CD14-positive monocyte (primary cell): ENCODE results near the gene RHOT2. TPM values are rescaled to one million over a fixed set of nuclear protein-coding genes. Genes with fewer than 3 reads are reported as not detected.
A peak's percentile ranks its signal among the peaks of the same experiment; 100 is the strongest.

Source experiments
- DNase-seq, 3 donors: peaks; one replicate each; pipeline ENCODE4 v3.0.0-alpha.2; 2011 to 2022
- H2AFZ ChIP-seq: 2 replicates; pipeline ENCODE4 v1.6.0; 2012; ENCODE audit warnings: mild to moderate bottlenecking, low read depth, low read length, inconsistent platforms; ENCODE audit not compliant: insufficient read depth, poor library complexity, severe bottlenecking
- H3K27ac ChIP-seq, 2 donors: 1 replicate in 1 of 2; 2 replicates in 1 of 2; pipeline ENCODE4 v1.5.1; 2012 to 2013; ENCODE audit warnings: low read length in 2 of 2, control low read depth in 1 of 2, inconsistent platforms in 1 of 2, low read depth in 1 of 2, mild to moderate bottlenecking in 1 of 2
- H3K27me3 ChIP-seq, 2 donors: one replicate each; pipeline versions ENCODE4 v1.6.0 to v1.6.1; 2011 to 2013; ENCODE audit warnings: low read length in 2 of 2; ENCODE audit not compliant: control insufficient read depth in 2 of 2, insufficient read depth in 2 of 2
- H3K36me3 ChIP-seq, 2 donors: replicated peaks in 1 of 2; 1 replicate in 1 of 2; 2 replicates in 1 of 2; pipeline versions ENCODE4 v1.5.1 to v1.6.1; 2012 to 2013; ENCODE audit warnings: low read length in 2 of 2, control low read depth in 1 of 2, inconsistent platforms in 1 of 2, mild to moderate bottlenecking in 1 of 2; ENCODE audit not compliant: insufficient read depth in 2 of 2, control insufficient read depth in 1 of 2
- H3K4me1 ChIP-seq, 2 donors: 1 replicate in 1 of 2; 2 replicates in 1 of 2; pipeline versions ENCODE4 v1.5.1 to v1.6.1; 2012 to 2013; ENCODE audit warnings: low read length in 2 of 2, control low read depth in 1 of 2, inconsistent platforms in 1 of 2, mild to moderate bottlenecking in 1 of 2, moderate library complexity in 1 of 2; ENCODE audit not compliant: insufficient read depth in 2 of 2, control insufficient read depth in 1 of 2
- H3K4me2 ChIP-seq: replicated peaks from 2 replicates; pipeline ENCODE3; 2012; ENCODE audit warnings: low read length, moderate library complexity, mild to moderate bottlenecking; ENCODE audit not compliant: poor library complexity, severe bottlenecking; ENCODE audit errors: extremely low read depth
- H3K4me3 ChIP-seq, 3 experiments: fragments of 200-600 bp in 1 of 3; sonication (generic) in 1 of 3; replicated peaks in 1 of 3; 1 replicate in 2 of 3; 2 replicates in 1 of 3; pipeline ENCODE4 v1.5.1; 2011 to 2013; ENCODE audit warnings: low read length in 3 of 3, mild to moderate bottlenecking in 3 of 3, control low read depth in 2 of 3, low read depth in 2 of 3, inconsistent platforms in 1 of 3, moderate library complexity in 1 of 3
- H3K79me2 ChIP-seq: 2 replicates; pipeline ENCODE4 v1.6.0; 2012; ENCODE audit warnings: mild to moderate bottlenecking, control low read depth, inconsistent platforms, low read length, moderate library complexity; ENCODE audit not compliant: insufficient read depth
- H3K9ac ChIP-seq: 2 replicates; pipeline ENCODE4 v1.6.0; 2017; ENCODE audit warnings: low read length, mild to moderate bottlenecking; ENCODE audit not compliant: insufficient read depth, poor library complexity, severe bottlenecking
- H3K9me3 ChIP-seq, 2 donors: replicated peaks in 1 of 2; 1 replicate in 1 of 2; 2 replicates in 1 of 2; pipeline versions ENCODE4 v1.5.1 to v1.6.1; 2012 to 2013; ENCODE audit warnings: low read length in 2 of 2, control low read depth in 1 of 2; ENCODE audit not compliant: control insufficient read depth in 1 of 2, insufficient read depth in 1 of 2
- H4K20me1 ChIP-seq: 2 replicates; pipeline ENCODE4 v1.6.0; 2012; ENCODE audit warnings: mild to moderate bottlenecking, low read length, control low read depth, moderate library complexity; ENCODE audit not compliant: insufficient read depth
- H3K27ac Mint-ChIP-seq, 7 donors: one replicate each; pipeline ENCODE4 v1.8.0; 2020; ENCODE audit warnings: mild to moderate bottlenecking in 7 of 7, mixed read lengths in 7 of 7, moderate library complexity in 6 of 7, inconsistent platforms in 2 of 7
- H3K27me3 Mint-ChIP-seq, 3 donors: one replicate each; pipeline ENCODE4 v1.8.0; 2021 to 2022; ENCODE audit warnings: low read depth in 3 of 3, mild to moderate bottlenecking in 3 of 3, mixed read lengths in 3 of 3, moderate library complexity in 3 of 3, inconsistent platforms in 1 of 3
- H3K36me3 Mint-ChIP-seq, 2 donors: one replicate each; pipeline ENCODE4 v1.8.0; 2020; ENCODE audit warnings: mixed read lengths in 2 of 2, inconsistent platforms in 1 of 2, mild to moderate bottlenecking in 1 of 2
- H3K4me1 Mint-ChIP-seq: one replicate; pipeline ENCODE4 v1.8.0; 2020; ENCODE audit warnings: mild to moderate bottlenecking, mixed read lengths
- H3K4me3 Mint-ChIP-seq, 2 donors: one replicate each; pipeline ENCODE4 v1.8.0; 2020; ENCODE audit warnings: mild to moderate bottlenecking in 2 of 2, mixed read lengths in 2 of 2, moderate library complexity in 1 of 2
- H3K9me3 Mint-ChIP-seq, 7 donors: one replicate each; pipeline ENCODE4 v1.8.0; 2020 to 2022; ENCODE audit warnings: mixed read lengths in 7 of 7, mild to moderate bottlenecking in 6 of 7, moderate library complexity in 6 of 7, inconsistent platforms in 2 of 7
- WGBS: methylation state at CpG from one replicate; pipeline ENCODE4 v1.1.5; 2013; ENCODE audit warnings: missing lambda C conversion rate; ENCODE audit not compliant: insufficient coverage; 5-methylcytosine and 5-hydroxymethylcytosine counted together
- intact Hi-C, 2 donors: fragments of 100-400 bp; cut with micrococcal nuclease; formaldehyde crosslinking; loops; one replicate each; pipeline versions ENCODE4 v1.15.0 to v1.15.1; 2023
- polyA plus RNA-seq, 3 donors: library from polyadenylated mRNA; depleted of rRNA in 1 of 3; unstranded in 2 of 3; stranded (reverse) in 1 of 3; fragments of 300-500 nt in 2 of 3; fragments of >200 nt in 1 of 3; fragmentation: Illumina TruSeq in 2 of 3; gene quantifications; 1 replicate in 2 of 3; 2 replicates in 1 of 3; pipeline ENCODE4 v1.2.3, GENCODE V29; 2012 to 2021
- TF ChIP-seq, protein P1 (sequence below): fragments of 200-600 bp; IDR thresholded peaks from one replicate; pipeline ENCODE4 v1.8.0; 2022; ENCODE audit warnings: antibody characterized with exemption, mild to moderate bottlenecking

RHOT2 gene
- polyA plus RNA-seq, 3 donors: 25.4 to 276 (median 26.3) TPM

DNA sequence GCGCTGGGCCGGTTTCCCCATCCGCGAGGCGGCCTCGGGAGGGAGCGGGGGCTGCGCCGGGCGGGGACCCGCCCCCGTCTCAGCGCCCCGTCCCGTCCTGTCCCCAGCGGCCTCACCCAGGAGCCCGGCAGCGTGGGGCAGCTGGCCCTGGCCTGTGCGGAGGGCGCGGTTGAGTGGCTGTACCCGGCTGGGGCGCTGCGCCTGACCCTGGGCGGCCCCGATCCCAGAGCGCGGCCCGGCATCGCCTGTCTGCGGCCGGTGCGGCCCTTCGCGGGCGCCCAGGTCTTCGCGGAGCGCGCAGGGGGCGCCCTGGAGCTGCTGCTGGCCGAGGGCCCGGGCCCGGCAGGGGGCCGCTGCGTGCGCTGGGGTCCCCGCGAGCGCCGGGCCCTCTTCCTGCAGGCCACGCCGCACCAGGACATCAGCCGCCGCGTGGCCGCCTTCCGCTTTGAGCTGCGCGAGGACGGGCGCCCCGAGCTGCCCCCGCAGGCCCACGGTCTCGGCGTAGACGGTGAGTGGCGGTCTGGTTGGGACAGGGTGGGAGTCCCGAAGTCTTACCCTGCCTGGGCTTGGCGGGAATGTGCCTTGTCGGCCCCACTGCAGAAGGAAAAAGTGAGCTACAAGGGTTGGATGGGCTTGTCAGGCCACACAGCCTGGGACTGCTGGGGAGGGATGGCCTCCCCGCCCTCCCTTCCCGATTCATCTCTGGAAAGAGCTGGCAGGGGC lies 47.7 kb downstream of the RHOT2 start:
- H3K4me1 ChIP-seq: peaks cover 22 to 32% of the 10 kb centered on the region in 2 donors

DNA sequence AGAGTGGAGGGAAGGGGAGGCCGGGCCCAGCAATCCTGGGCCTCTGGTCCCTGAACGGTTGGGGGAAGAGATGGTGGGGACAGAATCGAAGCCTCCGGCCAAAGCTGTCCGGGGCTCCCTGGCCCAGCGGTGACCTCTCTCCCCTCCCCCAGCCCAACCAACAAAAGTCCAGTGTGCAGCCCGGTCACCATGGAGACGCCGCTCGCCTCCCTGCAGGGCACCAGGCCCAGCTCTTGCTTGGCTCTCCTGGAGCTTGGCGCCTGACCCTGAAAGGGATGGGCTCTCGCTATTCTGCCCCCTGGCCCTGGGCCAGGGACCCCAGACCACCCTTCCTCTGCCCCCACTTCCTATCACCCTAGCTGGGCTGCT lies 48.3 kb downstream of the RHOT2 start:
- no peaks in the 10 kb centered on the region for H3K79me2 ChIP-seq
- Mint-ChIP-seq H3K27ac (no peak overlapping the region), H3K36me3 (peaks cover 0 to 3% of the 10 kb centered on the region in 2 donors), H3K27me3 (peaks cover 47 to 74% (median 56%) of the 10 kb centered on the region in 3 donors), H3K9me3 (peaks cover 0 to 7% (median 0%) of the 10 kb centered on the region in 7 donors), H3K4me3 (peak overlapping the region; percentile 64 to 83), H3K4me1 (peaks cover 16% of the 10 kb centered on the region)
- H3K4me1 ChIP-seq: peaks cover 23 to 37% of the 10 kb centered on the region in 2 donors
- H3K27ac ChIP-seq: no peak overlapping the region
- intact Hi-C loops: no loop called here
- TF ChIP-seq, protein P1, sequence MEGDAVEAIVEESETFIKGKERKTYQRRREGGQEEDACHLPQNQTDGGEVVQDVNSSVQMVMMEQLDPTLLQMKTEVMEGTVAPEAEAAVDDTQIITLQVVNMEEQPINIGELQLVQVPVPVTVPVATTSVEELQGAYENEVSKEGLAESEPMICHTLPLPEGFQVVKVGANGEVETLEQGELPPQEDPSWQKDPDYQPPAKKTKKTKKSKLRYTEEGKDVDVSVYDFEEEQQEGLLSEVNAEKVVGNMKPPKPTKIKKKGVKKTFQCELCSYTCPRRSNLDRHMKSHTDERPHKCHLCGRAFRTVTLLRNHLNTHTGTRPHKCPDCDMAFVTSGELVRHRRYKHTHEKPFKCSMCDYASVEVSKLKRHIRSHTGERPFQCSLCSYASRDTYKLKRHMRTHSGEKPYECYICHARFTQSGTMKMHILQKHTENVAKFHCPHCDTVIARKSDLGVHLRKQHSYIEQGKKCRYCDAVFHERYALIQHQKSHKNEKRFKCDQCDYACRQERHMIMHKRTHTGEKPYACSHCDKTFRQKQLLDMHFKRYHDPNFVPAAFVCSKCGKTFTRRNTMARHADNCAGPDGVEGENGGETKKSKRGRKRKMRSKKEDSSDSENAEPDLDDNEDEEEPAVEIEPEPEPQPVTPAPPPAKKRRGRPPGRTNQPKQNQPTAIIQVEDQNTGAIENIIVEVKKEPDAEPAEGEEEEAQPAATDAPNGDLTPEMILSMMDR: no peak
- no peaks in the 10 kb centered on the region for H3K36me3 ChIP-seq
- peaks cover 4 to 9% of the 10 kb centered on the region in 2 donors for H3K9me3 ChIP-seq
- DNase-seq: no peak
- H3K4me2 ChIP-seq: peak overlapping the region; percentile 84
- WGBS: 46% methylated on average over 7 of the region's 12 CpGs
- H2AFZ ChIP-seq: no peak overlapping the region
- no peaks in the 10 kb centered on the region for H4K20me1 ChIP-seq
- H3K4me3 ChIP-seq: peak overlapping the region in 1 of 3 experiments; percentile 71
- H3K9ac ChIP-seq: peak overlapping the region; percentile 4
- H3K27me3 ChIP-seq: peaks cover 11 to 71% of the 10 kb centered on the region in 2 donors

More for the DNA sequence above, 47.7 kb downstream of the RHOT2 start:
- H3K27me3 Mint-ChIP-seq: peaks cover 47 to 77% (median 58%) of the 10 kb centered on the region in 3 donors
- intact Hi-C loops: no loop called here
- Histone ChIP-seq H3K79me2 (no peaks in the 10 kb centered on the region), H2AFZ (peak overlapping the region; percentile 74), H3K4me2 (peak overlapping the region; percentile 84), H3K27ac (no peak overlapping the region), H3K9me3 (peaks cover 4 to 9% of the 10 kb centered on the region in 2 donors), H3K27me3 (peaks cover 11 to 72% of the 10 kb centered on the region in 2 donors), H3K9ac (peak overlapping the region; percentile 4), H3K36me3 (no peaks in the 10 kb centered on the region), H4K20me1 (no peaks in the 10 kb centered on the region), H3K4me3 (peak overlapping the region in 1 of 3 experiments; percentile 71)
- DNase-seq: no peak
- TF ChIP-seq, protein P1: no peak
- peaks cover 0 to 7% (median 0%) of the 10 kb centered on the region in 7 donors for H3K9me3 Mint-ChIP-seq
- 1% methylated on average over 73 of the region's 74 CpGs for WGBS
- H3K27ac Mint-ChIP-seq: no peak overlapping the region
- H3K4me3 Mint-ChIP-seq: peak overlapping the region; percentile 64 to 83
- peaks cover 16% of the 10 kb centered on the region for H3K4me1 Mint-ChIP-seq
- H3K36me3 Mint-ChIP-seq: peaks cover 0 to 3% of the 10 kb centered on the region in 2 donors
